GM23338 (cell line): ENCODE results near the gene CPTP. TPM values are rescaled to one million over a fixed set of nuclear protein-coding genes. Genes with fewer than 3 reads are reported as not detected.

Experiments used
- ATAC-seq: fragments of 200-7000 bp; cut with Tn5 transposase; 3 replicates; pipeline ENCODE4 v1.9.1; 2020
- DNase-seq: peaks from one replicate; pipeline ENCODE4 v3.0.0-alpha.2; 2015; ENCODE audit warnings: low spot score
- H2AFZ ChIP-seq: fragments of 200-600 bp; sonication (generic); 2 replicates; pipeline ENCODE4 v1.8.0; 2016; ENCODE audit warnings: antibody characterized with exemption, mild to moderate bottlenecking, moderate library complexity
- H3F3A ChIP-seq: fragments of 200-600 bp; sonication (generic); replicated peaks from 2 replicates; pipeline ENCODE4 v1.8.0; 2017; ENCODE audit warnings: antibody characterized with exemption, mixed run types, low read depth
- H3K27ac ChIP-seq: fragments of 200-600 bp; sonication (generic); 2 replicates; pipeline ENCODE4 v1.6.1; 2016; ENCODE audit warnings: low read depth
- H3K27me3 ChIP-seq: fragments of 200-600 bp; sonication (generic); 2 replicates; pipeline ENCODE4 v1.8.0; 2016; ENCODE audit warnings: mild to moderate bottlenecking, mixed run types, moderate library complexity; ENCODE audit not compliant: insufficient read depth
- H3K36me3 ChIP-seq: fragments of 200-600 bp; sonication (generic); 2 replicates; pipeline ENCODE4 v1.8.0; 2016; ENCODE audit warnings: mild to moderate bottlenecking; ENCODE audit not compliant: insufficient read depth
- H3K4me1 ChIP-seq: fragments of 200-600 bp; sonication (generic); 2 replicates; pipeline ENCODE4 v1.8.0; 2016; ENCODE audit warnings: mild to moderate bottlenecking, moderate library complexity; ENCODE audit not compliant: insufficient read depth
- H3K4me2 ChIP-seq: fragments of 200-600 bp; sonication (generic); 2 replicates; pipeline ENCODE4 v1.7.1; 2017; ENCODE audit warnings: mixed run types
- H3K4me3 ChIP-seq: fragments of 200-600 bp; sonication (generic); 2 replicates; pipeline ENCODE4 v1.6.1; 2016; ENCODE audit warnings: mixed run types
- H3K79me2 ChIP-seq: fragments of 200-600 bp; sonication (generic); replicated peaks from 2 replicates; pipeline ENCODE4 v1.8.0; 2017; ENCODE audit warnings: mild to moderate bottlenecking; ENCODE audit not compliant: insufficient read depth
- H3K9me2 ChIP-seq: fragments of 200-600 bp; sonication (generic); 2 replicates; pipeline ENCODE4 v1.8.0; 2017; ENCODE audit not compliant: insufficient read depth
- H4K20me1 ChIP-seq: fragments of 200-600 bp; sonication (generic); replicated peaks from 2 replicates; pipeline ENCODE4 v1.8.0; 2017; ENCODE audit warnings: mild to moderate bottlenecking; ENCODE audit not compliant: insufficient read depth
- H3K27ac Mint-ChIP-seq: 2 replicates; pipeline ENCODE4 v1.8.0; 2020; ENCODE audit warnings: inconsistent platforms, mild to moderate bottlenecking, moderate library complexity, mixed read lengths
- H3K27me3 Mint-ChIP-seq: 3 replicates; pipeline ENCODE4 v1.8.0; 2022; ENCODE audit warnings: low read depth, mild to moderate bottlenecking, moderate library complexity, mixed read lengths, inconsistent platforms; ENCODE audit not compliant: insufficient read depth, poor library complexity
- H3K36me3 Mint-ChIP-seq: 3 replicates; pipeline ENCODE4 v1.8.0; 2021; ENCODE audit warnings: low read depth, mild to moderate bottlenecking, inconsistent platforms, moderate library complexity, mixed read lengths
- H3K4me1 Mint-ChIP-seq: 3 replicates; pipeline ENCODE4 v1.8.0; 2020; ENCODE audit warnings: mild to moderate bottlenecking, inconsistent platforms, mixed read lengths
- H3K4me3 Mint-ChIP-seq: 3 replicates; pipeline ENCODE4 v1.8.0; 2021; ENCODE audit warnings: moderate library complexity, mild to moderate bottlenecking, inconsistent platforms, mixed read lengths
- H3K9me3 Mint-ChIP-seq: 3 replicates; pipeline ENCODE4 v1.8.0; 2020; ENCODE audit warnings: moderate library complexity, mild to moderate bottlenecking, inconsistent platforms, mixed read lengths
- CREB1 ChIP-seq: fragments of 250-450 bp; sonication (Bioruptor Pico); IDR thresholded peaks from 2 replicates; pipeline ENCODE4 v1.5.0; 2020; ENCODE audit warnings: low read depth, mild to moderate bottlenecking, moderate library complexity
- EZH2 ChIP-seq: fragments of 200-600 bp; sonication (generic); IDR thresholded peaks from one replicate; pipeline ENCODE4 v1.8.0; 2017; ENCODE audit warnings: antibody characterized with exemption, mild to moderate bottlenecking, low read depth; ENCODE audit not compliant: unreplicated experiment
- EZH2phosphoT487 ChIP-seq: fragments of 200-600 bp; sonication (generic); IDR thresholded peaks from one replicate; pipeline ENCODE4 v1.8.1; 2018; ENCODE audit warnings: antibody characterized with exemption; ENCODE audit not compliant: unreplicated experiment
- JUNB ChIP-seq: IDR thresholded peaks from one replicate; pipeline ENCODE4 v1.6.1; 2016; ENCODE audit warnings: antibody characterized with exemption; ENCODE audit not compliant: unreplicated experiment
- NANOG ChIP-seq: IDR thresholded peaks from 2 replicates; pipeline ENCODE4 v1.6.1; 2016; ENCODE audit warnings: antibody characterized with exemption, borderline replicate concordance
- POLR2AphosphoS5 ChIP-seq: IDR thresholded peaks from 2 replicates; pipeline ENCODE4 v1.6.1; 2016; ENCODE audit warnings: antibody characterized with exemption, low read depth
- STAT1 ChIP-seq: IDR thresholded peaks from one replicate; pipeline ENCODE4 v1.6.1; 2016; ENCODE audit warnings: antibody characterized with exemption; ENCODE audit not compliant: unreplicated experiment
- ZNF114 ChIP-seq: fragments of 250-450 bp; sonication (Bioruptor Pico); IDR thresholded peaks from 2 replicates; pipeline ENCODE4 v1.5.0; 2020; ENCODE audit warnings: mild to moderate bottlenecking, moderate library complexity
- ZNF331 ChIP-seq: fragments of 250-450 bp; sonication (Bioruptor Pico); IDR thresholded peaks from 2 replicates; pipeline ENCODE4 v1.5.0; 2020; ENCODE audit warnings: low read depth, mild to moderate bottlenecking, moderate library complexity
- ZNF462 ChIP-seq: fragments of 250-450 bp; sonication (Bioruptor Pico); IDR thresholded peaks from 2 replicates; pipeline ENCODE4 v1.5.0; 2020; ENCODE audit warnings: mild to moderate bottlenecking, moderate library complexity
- polyA plus RNA-seq: library from polyadenylated mRNA; unstranded; fragments of >200 nt; fragmentation: Nextera tagmentation; extraction: Ambion mirVana; gene quantifications from 2 replicates; pipeline ENCODE4 v1.2.1, GENCODE V29; 2016
- total RNA-seq: library from RNA; depleted of rRNA; stranded (reverse); fragments of >200 nt; shearing (Covaris generic); gene quantifications from 2 replicates; pipeline ENCODE4 v1.2.3, GENCODE V29; 2014
- TF ChIP-seq, protein P1 (sequence below), 2 experiments: fragments of 200-600 bp in 1 of 2; sonication (generic) in 1 of 2; conservative IDR thresholded peaks; 2 replicates each; pipeline versions ENCODE4 v1.5.1 to v1.6.1; 2016 to 2017; ENCODE audit warnings: antibody characterized with exemption in 2 of 2, low read depth in 2 of 2, mild to moderate bottlenecking in 2 of 2, moderate library complexity in 1 of 2
- TF ChIP-seq, protein P2 (sequence below): IDR thresholded peaks from 2 replicates; pipeline ENCODE4 v1.6.1; 2016; ENCODE audit warnings: antibody characterized with exemption
- TF ChIP-seq, protein P3 (sequence below): IDR thresholded peaks from one replicate; pipeline ENCODE4 v1.6.1; 2018; ENCODE audit warnings: antibody characterized with exemption; ENCODE audit not compliant: unreplicated experiment

The CPTP gene
- total and polyA plus RNA-seq, 2 experiments from 2014 or later: 8.1 to 13.5 TPM

- no peaks in the 10 kb centered on the region for H4K20me1 ChIP-seq
- Mint-ChIP-seq H3K4me3 (no peak overlapping the region), H3K36me3 (peaks cover 18% of the 10 kb centered on the region), H3K27me3 (peaks cover 12% of the 10 kb centered on the region), H3K4me1 (no peaks in the 10 kb centered on the region; the same call in 2 of the 3 replicates), H3K27ac (no peak overlapping the region), H3K9me3 (no peaks in the 10 kb centered on the region; the same call in 2 of the 3 replicates)
- H3K79me2 ChIP-seq: no peaks in the 10 kb centered on the region
- no peak overlapping the region for H2AFZ ChIP-seq
- H3K4me2 ChIP-seq: no peak overlapping the region
- H3K4me3 ChIP-seq: no peak overlapping the region
- ATAC-seq (no peak), DNase-seq (no peak)
- H3F3A ChIP-seq: peaks cover 15% of the 10 kb centered on the region
- no peak overlapping the region for H3K27ac ChIP-seq
- no peaks in the 10 kb centered on the region for H3K4me1 ChIP-seq
- H3K36me3 ChIP-seq: no peaks in the 10 kb centered on the region
- no peaks in the 10 kb centered on the region for H3K27me3 ChIP-seq
- TF ChIP-seq NANOG: no peak
- no peak for TF ChIP-seq STAT1
- no peak for TF ChIP-seq ZNF462 (CRISPR knock-in tag)
- TF ChIP-seq ZNF331 (CRISPR knock-in tag): no peak
- TF ChIP-seq ZNF114 (CRISPR knock-in tag): no peak
- TF ChIP-seq, protein P1, sequence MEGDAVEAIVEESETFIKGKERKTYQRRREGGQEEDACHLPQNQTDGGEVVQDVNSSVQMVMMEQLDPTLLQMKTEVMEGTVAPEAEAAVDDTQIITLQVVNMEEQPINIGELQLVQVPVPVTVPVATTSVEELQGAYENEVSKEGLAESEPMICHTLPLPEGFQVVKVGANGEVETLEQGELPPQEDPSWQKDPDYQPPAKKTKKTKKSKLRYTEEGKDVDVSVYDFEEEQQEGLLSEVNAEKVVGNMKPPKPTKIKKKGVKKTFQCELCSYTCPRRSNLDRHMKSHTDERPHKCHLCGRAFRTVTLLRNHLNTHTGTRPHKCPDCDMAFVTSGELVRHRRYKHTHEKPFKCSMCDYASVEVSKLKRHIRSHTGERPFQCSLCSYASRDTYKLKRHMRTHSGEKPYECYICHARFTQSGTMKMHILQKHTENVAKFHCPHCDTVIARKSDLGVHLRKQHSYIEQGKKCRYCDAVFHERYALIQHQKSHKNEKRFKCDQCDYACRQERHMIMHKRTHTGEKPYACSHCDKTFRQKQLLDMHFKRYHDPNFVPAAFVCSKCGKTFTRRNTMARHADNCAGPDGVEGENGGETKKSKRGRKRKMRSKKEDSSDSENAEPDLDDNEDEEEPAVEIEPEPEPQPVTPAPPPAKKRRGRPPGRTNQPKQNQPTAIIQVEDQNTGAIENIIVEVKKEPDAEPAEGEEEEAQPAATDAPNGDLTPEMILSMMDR (conservative IDR thresholded peaks at IDR 0.05; ENCODE audit: low read depth in 2 of 2): no peak
- TF ChIP-seq, protein P2, sequence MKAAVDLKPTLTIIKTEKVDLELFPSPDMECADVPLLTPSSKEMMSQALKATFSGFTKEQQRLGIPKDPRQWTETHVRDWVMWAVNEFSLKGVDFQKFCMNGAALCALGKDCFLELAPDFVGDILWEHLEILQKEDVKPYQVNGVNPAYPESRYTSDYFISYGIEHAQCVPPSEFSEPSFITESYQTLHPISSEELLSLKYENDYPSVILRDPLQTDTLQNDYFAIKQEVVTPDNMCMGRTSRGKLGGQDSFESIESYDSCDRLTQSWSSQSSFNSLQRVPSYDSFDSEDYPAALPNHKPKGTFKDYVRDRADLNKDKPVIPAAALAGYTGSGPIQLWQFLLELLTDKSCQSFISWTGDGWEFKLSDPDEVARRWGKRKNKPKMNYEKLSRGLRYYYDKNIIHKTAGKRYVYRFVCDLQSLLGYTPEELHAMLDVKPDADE: no peak
- TF ChIP-seq CREB1: no peak
- TF ChIP-seq POLR2AphosphoS5: no peak
- TF ChIP-seq, protein P3, sequence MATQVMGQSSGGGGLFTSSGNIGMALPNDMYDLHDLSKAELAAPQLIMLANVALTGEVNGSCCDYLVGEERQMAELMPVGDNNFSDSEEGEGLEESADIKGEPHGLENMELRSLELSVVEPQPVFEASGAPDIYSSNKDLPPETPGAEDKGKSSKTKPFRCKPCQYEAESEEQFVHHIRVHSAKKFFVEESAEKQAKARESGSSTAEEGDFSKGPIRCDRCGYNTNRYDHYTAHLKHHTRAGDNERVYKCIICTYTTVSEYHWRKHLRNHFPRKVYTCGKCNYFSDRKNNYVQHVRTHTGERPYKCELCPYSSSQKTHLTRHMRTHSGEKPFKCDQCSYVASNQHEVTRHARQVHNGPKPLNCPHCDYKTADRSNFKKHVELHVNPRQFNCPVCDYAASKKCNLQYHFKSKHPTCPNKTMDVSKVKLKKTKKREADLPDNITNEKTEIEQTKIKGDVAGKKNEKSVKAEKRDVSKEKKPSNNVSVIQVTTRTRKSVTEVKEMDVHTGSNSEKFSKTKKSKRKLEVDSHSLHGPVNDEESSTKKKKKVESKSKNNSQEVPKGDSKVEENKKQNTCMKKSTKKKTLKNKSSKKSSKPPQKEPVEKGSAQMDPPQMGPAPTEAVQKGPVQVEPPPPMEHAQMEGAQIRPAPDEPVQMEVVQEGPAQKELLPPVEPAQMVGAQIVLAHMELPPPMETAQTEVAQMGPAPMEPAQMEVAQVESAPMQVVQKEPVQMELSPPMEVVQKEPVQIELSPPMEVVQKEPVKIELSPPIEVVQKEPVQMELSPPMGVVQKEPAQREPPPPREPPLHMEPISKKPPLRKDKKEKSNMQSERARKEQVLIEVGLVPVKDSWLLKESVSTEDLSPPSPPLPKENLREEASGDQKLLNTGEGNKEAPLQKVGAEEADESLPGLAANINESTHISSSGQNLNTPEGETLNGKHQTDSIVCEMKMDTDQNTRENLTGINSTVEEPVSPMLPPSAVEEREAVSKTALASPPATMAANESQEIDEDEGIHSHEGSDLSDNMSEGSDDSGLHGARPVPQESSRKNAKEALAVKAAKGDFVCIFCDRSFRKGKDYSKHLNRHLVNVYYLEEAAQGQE: no peak
- no peak for TF ChIP-seq EZH2
- no peak for TF ChIP-seq JUNB
- TF ChIP-seq EZH2phosphoT487: no peak
- H3K9me2 ChIP-seq: no peaks in the 10 kb centered on the region
Observed at GRCh38 chr1:1336931-1337792, 12.6 kb downstream of the CPTP start.
